Measurements from ENCODE around the gene CDCP2.
"Not testable (repeated sequence)": the region's sequence is repeated elsewhere in the genome, so short reads cannot be mapped to it uniquely, and the experiment has no call there.

CDCP2 gene

DNA sequence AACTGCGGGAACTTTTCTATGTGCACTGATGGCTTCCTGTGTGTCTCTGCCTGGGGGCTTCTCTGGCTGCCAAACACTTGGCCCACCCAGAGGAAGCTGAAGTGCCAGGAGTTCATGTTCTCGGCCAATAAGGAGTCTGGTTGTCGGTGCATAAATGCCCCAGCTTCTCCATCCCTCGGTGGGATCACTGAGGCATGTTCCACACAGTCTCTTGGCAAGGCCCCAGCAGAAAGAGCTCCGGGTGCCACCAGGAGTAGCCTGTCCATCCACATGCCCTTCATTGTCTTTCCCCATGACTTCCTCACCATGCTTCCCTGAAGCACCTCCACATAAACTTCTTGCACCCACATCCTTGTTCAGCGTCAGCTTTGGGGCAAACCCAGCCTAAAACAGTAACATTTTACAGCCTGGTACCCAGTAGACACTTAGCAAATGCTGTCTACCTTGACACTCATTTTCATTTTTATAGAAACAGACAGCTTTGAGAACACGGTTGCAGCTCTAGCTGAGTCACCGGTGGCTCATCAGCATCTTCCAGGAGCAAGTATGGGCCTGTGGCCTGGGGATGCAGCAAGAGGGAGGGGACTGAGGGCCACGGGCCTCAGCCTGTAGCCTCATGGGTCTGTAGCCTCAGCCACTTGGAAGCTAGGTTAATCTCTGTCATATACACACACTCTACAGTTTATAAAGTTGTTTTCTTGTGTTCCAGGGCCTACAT, 14.8 kb upstream of the CDCP2 start:
- no peak for FAIRE-seq

DNA sequence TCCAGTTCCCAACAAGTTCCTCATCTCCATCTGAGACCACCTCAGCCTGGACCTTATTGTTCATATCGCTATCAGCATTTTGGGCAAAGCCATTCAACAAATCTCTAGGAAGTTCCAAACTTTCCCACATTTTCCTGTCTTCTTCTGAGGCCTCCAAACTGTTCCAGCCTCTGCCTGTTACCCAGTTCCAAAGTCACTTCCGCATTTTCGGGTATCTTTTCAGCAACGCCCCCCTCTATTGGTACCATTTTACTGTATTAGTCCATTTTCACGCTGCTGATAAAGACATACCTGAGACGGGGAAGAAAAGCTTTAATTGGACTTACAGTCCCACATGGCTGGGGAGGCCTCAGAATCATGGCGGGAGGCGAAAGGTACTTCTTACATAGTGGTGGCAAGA, 13.6 kb upstream of the CDCP2 start:
- FAIRE-seq = not testable (repeated sequence)

DNA sequence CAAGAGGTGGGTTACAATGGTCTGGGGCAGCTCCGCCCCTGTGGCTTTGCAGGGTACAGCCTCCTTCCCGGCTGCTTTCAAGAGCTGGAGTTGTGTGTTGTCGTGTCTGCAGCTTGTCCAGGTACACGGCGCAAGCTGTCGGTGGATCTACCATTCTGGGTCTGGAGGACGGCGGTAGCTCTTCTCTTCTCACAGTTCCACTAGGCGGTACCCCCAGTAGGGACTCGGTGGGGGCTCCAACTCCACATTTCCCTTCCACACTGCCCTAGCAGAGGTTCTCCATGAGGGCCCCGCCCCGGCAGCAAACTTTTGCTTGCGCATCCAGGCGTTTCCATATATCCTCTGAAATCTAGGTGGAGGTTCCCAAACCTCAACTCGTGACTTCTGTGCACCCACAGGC, 12.3 kb upstream of the CDCP2 start:
- no peak for FAIRE-seq

DNA sequence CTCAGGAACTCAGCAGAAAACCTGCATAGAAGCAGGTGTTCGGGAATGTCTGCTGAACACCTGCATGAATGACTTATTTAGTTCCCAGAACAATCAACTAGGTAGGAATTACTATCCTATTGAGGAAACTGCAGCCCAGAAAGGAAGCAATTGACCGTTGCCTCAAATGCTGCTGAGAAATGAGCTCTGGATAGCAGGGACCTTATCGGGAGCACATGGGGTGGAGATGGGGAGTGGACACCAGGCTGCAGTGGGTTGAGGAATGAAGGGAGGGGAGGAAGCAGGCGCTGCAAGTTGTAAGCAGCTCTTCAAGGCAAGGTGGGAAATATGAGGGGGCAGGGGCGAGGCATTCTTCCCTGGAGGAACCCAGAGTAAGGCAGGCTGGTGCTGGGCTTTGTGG, 10.8 kb upstream of the CDCP2 start:
- FAIRE-seq = no peak

DNA sequence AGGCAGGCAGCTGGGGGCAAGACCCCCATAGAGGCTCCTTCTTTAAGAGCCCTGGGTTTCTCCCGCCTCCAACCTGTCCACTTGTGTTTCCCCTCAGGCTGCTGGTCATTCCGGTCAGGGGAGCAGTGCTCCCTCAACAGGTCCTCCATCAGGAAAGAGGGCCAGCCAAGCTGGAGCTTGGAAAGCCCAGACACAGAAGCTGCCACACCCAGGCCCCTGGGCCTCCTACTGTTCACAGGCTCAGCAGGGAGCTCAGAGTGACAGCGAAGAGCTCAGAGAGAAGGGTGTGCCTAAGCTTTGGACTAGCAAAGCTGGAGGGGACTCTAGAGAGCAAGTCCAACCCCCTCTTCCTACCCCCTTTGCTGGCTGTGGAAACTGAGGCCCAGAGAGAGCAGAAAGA, 10.3 kb upstream of the CDCP2 start:
- no peak for FAIRE-seq

DNA sequence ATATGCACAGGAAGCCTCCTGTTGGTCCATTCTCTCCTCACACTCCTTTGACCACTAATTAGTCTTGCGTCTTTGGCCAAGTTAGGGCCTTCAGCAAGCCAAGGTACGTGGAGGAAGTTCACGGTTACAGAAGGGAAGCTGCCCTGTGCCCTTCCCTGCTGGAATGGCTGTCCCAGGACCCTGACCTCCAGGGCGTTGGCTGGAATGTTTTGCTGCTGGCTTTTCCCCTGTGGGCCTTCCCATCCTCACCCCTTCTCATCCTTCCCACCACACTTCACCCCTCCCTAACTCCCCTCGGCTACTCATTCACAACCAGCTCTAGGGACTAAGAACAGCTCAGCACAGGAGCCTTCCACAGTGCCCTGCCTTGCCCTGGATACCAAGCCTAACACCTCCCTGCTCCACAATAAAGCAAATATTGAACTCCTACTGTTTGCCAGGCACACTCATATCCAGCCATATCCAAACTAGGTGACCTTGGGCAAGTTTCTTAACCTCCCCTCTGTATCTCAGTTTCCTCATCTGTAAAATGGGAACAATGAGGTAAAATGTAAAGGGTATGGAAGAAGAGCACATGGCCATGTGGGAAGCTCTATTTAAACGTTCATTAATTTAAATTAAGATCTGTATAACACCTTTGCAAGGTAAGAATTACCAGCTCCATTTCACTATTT, 8.8 kb upstream of the CDCP2 start:
- no peak for FAIRE-seq

DNA sequence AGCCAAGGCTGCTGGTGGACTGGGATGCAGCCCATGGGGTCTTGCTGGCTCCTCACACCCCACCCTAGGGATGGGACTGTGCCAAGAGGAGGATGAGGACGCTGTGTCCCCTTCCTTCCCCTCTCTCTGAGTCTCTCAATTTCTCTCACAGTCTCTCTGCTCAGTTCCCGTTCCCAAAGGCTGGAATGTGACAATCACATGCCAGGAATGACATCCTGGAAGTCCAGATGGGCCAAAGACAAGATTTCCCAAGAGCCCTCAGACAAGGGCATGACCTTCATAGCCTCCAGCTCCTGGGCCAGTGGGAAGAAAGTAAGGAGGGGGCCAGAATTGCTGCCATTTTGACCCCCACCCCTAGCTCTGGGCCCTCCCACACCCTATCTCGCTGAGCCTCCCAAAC, 7.6 kb upstream of the CDCP2 start:
- FAIRE-seq = no peak

DNA sequence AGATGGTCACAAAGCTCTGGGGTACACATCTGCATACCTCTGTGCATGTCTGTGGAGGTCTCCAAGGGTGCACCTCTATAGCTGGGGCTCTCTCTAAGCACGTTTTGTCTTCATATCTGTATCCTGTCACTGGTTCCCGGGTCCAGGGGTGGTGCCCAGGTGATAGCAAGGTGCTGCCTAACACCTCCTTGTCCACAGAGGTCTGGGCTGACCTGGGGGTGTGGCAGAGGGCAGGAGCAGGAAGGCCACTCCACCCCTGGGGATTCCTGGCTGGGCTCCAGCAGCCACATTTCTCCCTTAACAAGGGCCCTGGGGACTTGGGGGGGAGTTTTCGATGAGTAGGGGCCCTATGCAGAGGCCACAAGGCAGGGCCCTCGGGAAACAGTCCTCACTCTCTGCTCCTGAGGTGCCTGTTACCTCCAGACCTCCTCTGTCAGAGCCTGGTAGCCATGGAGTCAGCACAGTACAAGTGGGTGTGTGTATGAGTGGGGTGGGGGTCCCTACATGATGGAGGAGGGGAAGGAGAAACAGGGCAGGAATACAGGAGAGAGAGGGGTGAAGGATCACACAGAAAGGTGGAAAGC, 7.0 kb upstream of the CDCP2 start:
- no peak for FAIRE-seq

DNA sequence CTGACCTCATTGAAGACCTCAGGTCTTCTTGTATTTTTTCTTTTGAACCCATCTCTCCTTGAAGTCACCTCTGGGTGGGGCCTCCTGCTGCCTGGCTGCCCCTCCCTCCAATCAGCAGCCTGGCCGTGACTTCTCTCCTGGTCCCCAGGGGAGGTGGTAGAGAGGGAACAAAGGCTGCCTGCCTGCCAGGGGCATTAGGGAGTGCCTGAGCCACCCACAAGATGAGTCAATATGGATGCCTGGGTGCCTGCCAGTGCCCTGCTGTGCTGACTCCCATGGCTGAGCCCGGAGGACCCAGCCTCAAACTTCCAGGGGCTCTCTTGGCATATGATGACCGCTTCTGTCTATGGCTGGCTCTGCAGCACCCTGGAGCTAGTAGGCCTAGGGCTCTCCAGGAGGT, 5.3 kb upstream of the CDCP2 start:
- no peak for FAIRE-seq

DNA sequence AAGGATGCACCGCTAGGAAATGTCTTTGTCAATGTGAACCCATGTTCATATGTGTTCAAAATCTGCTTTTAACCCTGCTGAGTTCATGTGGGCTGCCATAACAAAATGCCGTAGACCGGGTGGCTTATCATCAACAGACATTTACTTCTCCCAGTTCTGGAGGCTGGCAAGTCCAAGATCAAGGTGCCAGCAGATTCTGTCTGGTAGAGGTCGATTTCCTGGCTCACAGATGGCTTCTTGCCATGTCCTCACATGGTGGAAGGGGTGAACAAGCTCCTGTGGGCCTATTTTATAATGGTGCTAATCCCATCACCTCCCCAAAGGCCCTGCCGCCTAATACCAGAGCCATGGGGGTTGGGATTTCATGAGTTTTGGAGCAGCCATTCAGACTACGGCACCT, 4.6 kb upstream of the CDCP2 start:
- no peak for FAIRE-seq

DNA sequence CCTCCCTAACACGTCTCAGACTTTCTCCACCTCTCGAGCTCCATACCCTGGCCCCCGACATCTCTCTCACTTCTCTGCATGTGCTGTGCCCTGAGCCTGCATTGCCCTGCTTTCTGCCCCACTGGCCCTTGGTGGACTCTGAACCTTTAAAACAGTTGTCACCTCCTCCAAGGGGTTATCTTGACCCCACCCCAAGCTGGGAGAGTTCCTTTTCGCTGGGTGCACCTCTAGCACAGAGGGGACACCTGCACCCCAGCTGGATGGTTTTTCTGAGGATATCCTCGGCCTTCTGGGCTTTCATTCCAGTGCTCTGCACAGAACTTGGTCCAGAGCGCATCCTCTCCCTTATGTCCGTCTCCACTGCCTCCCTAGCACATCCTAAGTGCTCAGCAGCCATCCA, 4.2 kb upstream of the CDCP2 start:
- no peak for FAIRE-seq

DNA sequence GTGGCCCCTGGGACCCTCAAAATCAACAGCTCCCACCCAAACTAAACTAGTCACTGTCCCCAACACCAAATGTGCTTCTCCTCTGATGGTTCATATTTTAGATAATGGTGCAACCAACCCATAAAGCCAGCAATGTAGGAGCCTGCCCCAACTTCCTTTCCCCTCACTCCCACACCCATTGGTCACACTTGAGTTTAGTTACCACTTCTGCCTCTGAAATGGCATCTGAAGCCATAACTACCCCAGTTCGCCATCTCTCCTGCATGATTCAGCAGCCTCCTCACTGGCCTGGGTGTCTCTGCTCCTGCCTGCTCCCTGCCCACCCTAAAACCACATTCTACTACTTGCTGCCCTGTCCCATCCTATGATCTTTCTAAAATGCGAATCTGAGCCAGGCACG, 3.4 kb upstream of the CDCP2 start:
- no peak for FAIRE-seq

DNA sequence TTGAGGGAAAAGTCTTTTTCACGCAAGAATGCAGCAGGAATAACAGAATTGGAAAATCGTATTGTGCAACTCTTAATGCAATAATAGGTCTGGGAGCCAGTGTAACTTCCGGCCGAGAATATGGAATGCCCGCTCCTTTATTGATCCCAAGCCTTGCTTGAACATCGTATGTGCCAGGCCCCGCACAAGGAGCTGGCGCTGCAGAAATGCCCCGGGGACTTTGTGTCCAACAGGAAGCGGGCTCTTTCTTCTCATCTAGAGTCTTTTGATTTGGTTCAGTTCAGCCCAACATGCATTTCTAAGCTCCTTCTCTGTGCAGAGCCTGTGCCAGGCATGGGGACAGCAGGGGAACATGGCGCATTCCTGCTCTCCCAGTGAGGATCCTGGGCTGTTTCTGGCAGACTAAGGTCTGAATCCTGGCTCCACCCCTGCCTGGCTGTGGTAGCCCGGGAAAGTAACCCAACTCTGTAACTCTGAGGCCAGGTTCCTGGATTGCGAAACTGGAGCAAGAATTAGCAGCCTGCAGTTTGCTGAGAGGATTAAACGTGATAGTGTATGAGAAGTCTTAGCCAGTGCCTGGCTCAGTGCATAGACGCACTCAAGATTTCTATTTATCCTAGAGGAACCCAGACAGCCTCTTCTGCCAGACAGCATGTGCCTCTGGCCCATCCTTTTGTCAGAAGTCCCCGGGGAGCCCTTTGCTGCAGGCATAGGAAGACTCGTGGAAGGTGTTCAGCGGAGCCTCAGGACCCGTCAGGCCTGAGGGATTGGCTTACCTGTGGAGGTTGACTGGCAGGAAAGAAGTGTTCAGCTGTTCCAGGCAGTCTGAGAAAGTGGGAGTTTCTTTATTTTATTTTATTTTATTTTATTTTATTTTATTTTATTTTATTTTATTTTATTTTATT, 987 bp upstream of the CDCP2 start:
- FAIRE-seq = no peak

DNA sequence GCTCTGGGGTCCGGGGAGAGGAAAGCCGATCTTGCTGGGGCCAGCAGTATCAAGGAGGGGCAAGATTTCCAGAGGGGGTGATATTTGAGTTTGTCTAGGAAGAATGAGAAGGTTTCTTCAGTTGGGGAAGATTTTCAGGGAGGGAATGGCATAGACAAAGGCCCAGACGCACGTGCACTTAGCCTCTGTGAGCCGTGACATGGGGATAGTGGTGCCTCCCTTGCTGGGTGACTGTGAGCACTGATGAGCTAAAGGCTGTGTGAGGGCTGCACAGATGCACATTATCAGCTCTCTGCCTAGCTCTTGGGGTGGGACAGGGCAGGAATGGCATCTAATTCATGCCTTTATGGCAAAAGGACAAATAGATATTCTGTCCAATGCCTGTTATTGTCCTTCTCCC, 1.8 kb downstream of the CDCP2 start:
- FAIRE-seq = no peak

DNA sequence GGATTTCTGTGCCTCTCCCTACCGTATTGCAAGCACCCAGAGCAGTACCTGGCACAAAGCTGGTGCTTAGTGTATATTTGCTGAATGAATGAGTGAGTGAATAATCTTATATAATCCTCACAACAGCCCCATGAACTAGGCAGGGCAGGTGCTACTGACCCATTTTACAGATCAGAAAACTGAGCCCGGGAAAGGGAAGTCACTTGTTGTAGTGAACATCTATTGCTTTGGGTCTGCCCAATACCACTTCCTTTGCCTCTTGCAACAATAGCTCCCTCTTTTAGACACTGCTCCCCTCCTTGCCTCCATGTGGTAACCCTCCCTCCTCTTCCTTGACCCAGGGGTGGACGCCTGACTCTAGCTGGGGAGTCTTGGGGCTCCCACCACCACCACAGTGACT, 3.1 kb downstream of the CDCP2 start:
- no peak for FAIRE-seq

DNA sequence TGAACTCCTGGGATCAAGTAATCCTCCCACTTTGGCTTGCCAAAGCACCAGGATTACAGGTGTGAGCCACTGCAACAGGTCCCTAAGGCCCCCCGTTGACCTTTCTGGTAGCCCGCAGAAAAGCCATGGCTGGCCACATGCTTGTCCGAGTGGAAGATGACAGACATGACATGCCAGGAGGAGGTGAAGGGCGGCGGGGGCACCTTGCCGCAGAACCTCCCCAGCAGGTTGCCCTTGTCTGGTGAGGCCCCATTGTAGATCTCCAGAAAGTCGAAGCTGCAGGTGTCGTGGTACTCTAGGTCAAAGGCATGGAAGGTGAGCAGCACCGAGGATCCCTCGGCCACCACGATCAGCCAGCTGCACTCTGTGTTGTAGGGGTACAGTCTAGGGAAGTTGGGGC, 8.4 kb downstream of the CDCP2 start:
- no peak for FAIRE-seq

DNA sequence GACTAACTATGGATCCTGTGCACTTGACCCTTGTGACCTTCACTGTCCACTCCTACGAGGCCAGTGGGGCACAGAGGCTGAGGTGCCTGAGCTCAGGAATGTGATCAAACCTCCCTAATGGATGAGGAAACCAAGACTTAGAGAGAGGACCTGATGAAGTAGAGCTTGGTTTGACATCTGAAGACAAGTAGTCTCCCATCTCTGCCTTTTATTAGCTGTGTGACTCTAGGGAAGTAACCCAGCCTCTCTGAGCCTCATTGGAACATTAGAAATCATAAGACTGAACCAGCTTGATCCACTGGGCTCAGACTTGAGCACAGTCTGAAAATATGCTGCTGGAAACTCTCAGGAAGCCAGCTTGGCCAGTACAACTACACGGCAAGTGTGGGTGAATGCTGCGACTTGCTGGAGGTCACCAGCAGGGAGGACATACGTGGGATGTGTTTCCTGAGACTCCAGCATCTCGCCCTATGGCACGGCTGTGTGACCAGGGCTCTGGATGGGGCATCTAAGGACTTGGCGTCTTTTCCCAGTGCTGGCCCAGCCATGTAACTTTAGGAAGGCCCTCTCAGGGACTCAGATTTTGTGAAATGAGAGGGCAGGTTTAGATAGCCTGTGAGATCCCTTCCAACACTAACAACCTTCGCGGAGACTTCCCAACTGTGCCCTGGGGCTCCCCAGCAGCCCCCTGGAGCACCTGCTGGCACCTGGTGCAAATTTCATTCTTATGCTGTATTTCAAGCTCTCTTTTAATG, 10.5 kb downstream of the CDCP2 start:
- FAIRE-seq = no peak

DNA sequence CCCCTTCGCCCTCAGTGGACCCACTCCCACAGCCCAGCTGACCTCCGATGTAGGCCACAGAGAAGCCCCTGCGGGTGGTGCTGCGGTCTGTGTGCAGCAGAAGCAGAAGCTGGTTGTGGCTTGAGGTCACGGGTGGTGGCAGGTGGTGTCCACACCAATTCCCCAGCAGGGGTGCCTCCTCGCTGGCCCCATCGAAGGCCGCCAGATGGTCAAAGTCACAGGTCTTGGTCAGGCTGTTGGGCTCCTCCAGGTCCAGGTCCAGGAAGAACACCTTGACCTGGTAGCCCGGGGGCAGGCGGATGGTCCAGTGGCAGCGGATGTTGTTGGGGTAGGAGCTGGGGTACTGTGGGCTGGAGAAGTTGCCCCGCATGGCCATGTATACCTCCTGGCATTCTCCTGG, 13.1 kb downstream of the CDCP2 start:
- no peak for FAIRE-seq

DNA sequence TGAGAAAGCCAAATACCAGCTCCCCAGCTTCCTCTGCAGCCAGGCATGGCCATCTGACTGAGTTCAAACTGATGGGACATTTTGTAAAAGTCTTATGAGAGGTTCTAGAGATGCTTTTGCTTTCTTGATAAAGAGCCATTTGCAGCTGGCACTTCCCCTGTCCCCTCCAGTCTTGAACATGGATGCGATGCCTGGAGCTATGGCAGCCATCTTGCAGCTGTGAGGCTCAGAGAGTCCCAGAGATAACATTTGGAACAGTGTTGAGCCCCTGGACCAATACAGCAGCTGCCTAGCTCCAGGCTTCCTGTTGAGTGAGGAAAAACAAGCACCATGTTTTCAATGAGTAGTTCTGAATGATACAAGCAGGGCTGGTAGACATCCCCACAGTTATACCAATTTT, 13.8 kb downstream of the CDCP2 start:
- FAIRE-seq = no peak

DNA sequence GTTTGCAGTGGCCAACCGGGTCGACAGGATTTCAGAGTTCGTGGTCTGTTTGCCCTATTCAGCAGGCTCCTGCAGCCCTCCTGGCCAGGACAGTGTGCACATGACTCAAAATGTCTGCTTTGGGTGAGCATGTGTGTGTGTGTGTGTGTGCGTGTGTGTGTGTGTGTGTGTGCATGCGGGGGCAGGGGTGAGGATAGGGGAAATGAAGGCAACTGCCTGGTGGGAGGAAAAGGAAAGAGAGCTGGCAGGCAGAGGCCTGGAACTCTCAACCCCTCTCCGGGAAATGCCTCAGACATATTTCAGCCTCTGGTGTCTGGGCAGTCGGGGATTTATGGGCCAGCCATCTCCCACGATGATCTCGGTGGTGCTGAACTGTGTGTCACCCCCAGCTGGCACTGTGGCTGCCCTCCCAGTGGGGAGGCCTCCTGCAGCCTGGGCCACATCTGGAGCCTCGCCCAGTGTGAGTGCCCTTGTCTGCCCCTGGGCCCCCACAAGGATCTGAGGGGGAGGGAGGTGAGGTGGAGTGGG, 15.2 kb downstream of the CDCP2 start:
- FAIRE-seq = no peak

DNA sequence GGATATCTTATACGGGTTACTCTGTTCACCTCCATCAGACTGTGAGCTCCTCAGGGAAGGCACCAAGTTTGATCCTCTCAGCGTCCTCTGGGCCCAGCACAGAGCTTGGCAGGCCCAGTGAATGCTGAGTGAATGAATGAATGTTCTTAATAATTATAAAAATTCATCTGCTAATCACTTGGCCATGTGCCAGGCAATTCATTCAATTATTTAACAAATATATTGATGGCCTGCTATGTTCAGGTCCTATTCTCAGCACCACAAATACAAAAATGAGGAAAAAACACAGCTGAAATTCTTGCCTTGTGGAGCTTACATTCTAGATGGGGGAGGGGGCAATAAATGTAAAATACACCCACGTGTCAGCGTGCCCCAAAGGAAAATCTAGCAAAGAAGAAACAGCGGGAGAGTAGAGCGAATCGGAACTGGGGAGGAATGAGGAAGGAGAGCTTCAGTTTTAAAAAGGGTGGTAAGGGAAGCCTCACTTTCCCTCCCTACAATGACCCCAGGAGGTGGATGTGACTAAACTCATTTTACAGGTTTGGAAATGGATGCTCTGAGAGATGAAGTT, 15.8 kb downstream of the CDCP2 start:
- FAIRE-seq = no peak

DNA sequence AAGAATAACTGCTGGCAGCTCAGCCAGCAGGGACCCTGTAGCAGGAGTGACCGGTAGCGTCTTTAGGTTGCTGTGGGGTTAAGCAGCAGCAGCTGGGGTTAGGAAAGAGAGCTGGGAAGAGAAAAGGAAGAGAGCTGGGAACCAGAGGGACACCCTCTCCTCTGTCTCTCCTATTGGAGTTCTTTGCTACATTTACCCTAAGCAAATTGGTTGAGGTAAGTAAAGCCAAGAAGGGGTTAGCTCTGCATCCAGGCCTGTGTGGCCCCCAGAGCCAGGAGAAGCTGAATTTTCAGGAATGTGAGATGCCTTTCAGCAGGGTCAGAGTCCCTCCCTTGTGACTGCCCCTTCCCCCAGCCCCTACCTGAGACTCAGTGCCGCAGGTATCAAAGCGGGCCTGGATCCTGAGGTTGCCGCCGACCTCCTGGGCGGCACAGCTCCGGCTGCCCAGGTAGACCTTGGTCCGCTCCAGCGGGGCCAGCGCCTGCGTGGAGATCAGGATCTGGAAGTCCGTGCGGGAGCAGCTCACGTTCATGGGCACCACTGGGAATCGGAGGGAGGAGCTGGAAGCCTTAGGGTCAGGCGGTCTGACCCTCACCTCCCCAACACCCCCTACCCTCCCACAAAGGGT, 16.4 kb downstream of the CDCP2 start:
- FAIRE-seq = no peak
